Measurements from ENCODE around the gene GLTP.
"Not testable (repeated sequence)": the region's sequence is repeated elsewhere in the genome, so short reads cannot be mapped to it uniquely, and the experiment has no call there.

Gene GLTP

GRCh38 chr12:109892165-109892715 lies 11.9 kb upstream of the GLTP start:
- H3K27ac ChIP-seq (ENCODE audit: low read depth, low read length): no peak overlapping the region
- peaks cover 6 to 12% of the 10 kb centered on the region in 2 donors for H3K4me1 ChIP-seq (ENCODE audit: control insufficient read depth in 1 of 2, insufficient read depth in 2 of 2, low read length in 2 of 2)
- H3K27me3 ChIP-seq (ENCODE audit: control insufficient read depth in 1 of 2, insufficient read depth in 2 of 2, low read length in 2 of 2): no peaks in the 10 kb centered on the region
- no peak overlapping the region for H3K9ac ChIP-seq (ENCODE audit: low read depth in 1 of 2, low read length in 2 of 2)
- no peaks in the 10 kb centered on the region for H3K36me3 ChIP-seq (ENCODE audit: control insufficient read depth in 1 of 2, insufficient read depth in 2 of 2, low read length in 2 of 2)
- no peaks in the 10 kb centered on the region for H3K9me3 ChIP-seq (ENCODE audit: control insufficient read depth in 1 of 2, low read length in 2 of 2)
- no peak overlapping the region for H3K4me3 ChIP-seq (ENCODE audit: low read depth in 1 of 2, low read length in 2 of 2)

- H3K4me1 ChIP-seq (ENCODE audit: control insufficient read depth in 1 of 2, insufficient read depth in 2 of 2, low read length in 2 of 2): peaks cover 6 to 12% of the 10 kb centered on the region in 2 donors
- H3K27ac ChIP-seq (ENCODE audit: low read depth, low read length): not testable (repeated sequence)
Measured at GRCh38 chr12:109891731-109892130, 11.4 kb upstream of the GLTP start.

GRCh38 chr12:109890620-109891170 lies 10.4 kb upstream of the GLTP start:
- no peak overlapping the region for H3K27ac ChIP-seq (ENCODE audit: low read depth, low read length)

More at GRCh38 chr12:109891731-109892130, 11.4 kb upstream of the GLTP start:
- not testable (repeated sequence) for H3K4me3 ChIP-seq (ENCODE audit: low read depth in 1 of 2, low read length in 2 of 2); H3K27me3 ChIP-seq (ENCODE audit: control insufficient read depth in 1 of 2, insufficient read depth in 2 of 2, low read length in 2 of 2); H3K9ac ChIP-seq (ENCODE audit: low read depth in 1 of 2, low read length in 2 of 2); H3K36me3 ChIP-seq (ENCODE audit: control insufficient read depth in 1 of 2, insufficient read depth in 2 of 2, low read length in 2 of 2); H3K9me3 ChIP-seq (ENCODE audit: control insufficient read depth in 1 of 2, low read length in 2 of 2)

GRCh38 chr12:109888179-109889020 lies 8.1 kb upstream of the GLTP start:
- no peak overlapping the region for H3K9ac ChIP-seq (ENCODE audit: low read depth in 1 of 2, low read length in 2 of 2)
- no peaks in the 10 kb centered on the region for H3K36me3 ChIP-seq (ENCODE audit: control insufficient read depth in 1 of 2, insufficient read depth in 2 of 2, low read length in 2 of 2)
- no peaks in the 10 kb centered on the region for H3K27me3 ChIP-seq (ENCODE audit: control insufficient read depth in 1 of 2, insufficient read depth in 2 of 2, low read length in 2 of 2)
- H3K4me1 ChIP-seq (ENCODE audit: control insufficient read depth in 1 of 2, insufficient read depth in 2 of 2, low read length in 2 of 2): peaks cover 6 to 12% of the 10 kb centered on the region in 2 donors
- no peaks in the 10 kb centered on the region for H3K9me3 ChIP-seq (ENCODE audit: control insufficient read depth in 1 of 2, low read length in 2 of 2)
- H3K27ac ChIP-seq (ENCODE audit: low read depth, low read length): peak overlapping the region; percentile 25
- H3K4me3 ChIP-seq (ENCODE audit: low read depth in 1 of 2, low read length in 2 of 2): no peak overlapping the region

More at GRCh38 chr12:109890620-109891170, 10.4 kb upstream of the GLTP start:
- H3K4me3 ChIP-seq (ENCODE audit: low read depth in 1 of 2, low read length in 2 of 2): no peak overlapping the region
- no peaks in the 10 kb centered on the region for H3K9me3 ChIP-seq (ENCODE audit: control insufficient read depth in 1 of 2, low read length in 2 of 2)
- H3K4me1 ChIP-seq (ENCODE audit: control insufficient read depth in 1 of 2, insufficient read depth in 2 of 2, low read length in 2 of 2): peaks cover 6 to 12% of the 10 kb centered on the region in 2 donors
- H3K9ac ChIP-seq (ENCODE audit: low read depth in 1 of 2, low read length in 2 of 2): no peak overlapping the region
- H3K27me3 ChIP-seq (ENCODE audit: control insufficient read depth in 1 of 2, insufficient read depth in 2 of 2, low read length in 2 of 2): no peaks in the 10 kb centered on the region
- H3K36me3 ChIP-seq (ENCODE audit: control insufficient read depth in 1 of 2, insufficient read depth in 2 of 2, low read length in 2 of 2): no peaks in the 10 kb centered on the region

GRCh38 chr12:109885616-109886015 lies 5.3 kb upstream of the GLTP start:
- H3K36me3 ChIP-seq (ENCODE audit: control insufficient read depth in 1 of 2, insufficient read depth in 2 of 2, low read length in 2 of 2): no peaks in the 10 kb centered on the region
- no peaks in the 10 kb centered on the region for H3K27me3 ChIP-seq (ENCODE audit: control insufficient read depth in 1 of 2, insufficient read depth in 2 of 2, low read length in 2 of 2)
- H3K9ac ChIP-seq (ENCODE audit: low read depth in 1 of 2, low read length in 2 of 2): no peak overlapping the region
- no peak overlapping the region for H3K27ac ChIP-seq (ENCODE audit: low read depth, low read length)
- peaks cover 4 to 12% of the 10 kb centered on the region in 2 donors for H3K4me1 ChIP-seq (ENCODE audit: control insufficient read depth in 1 of 2, insufficient read depth in 2 of 2, low read length in 2 of 2)
- no peaks in the 10 kb centered on the region for H3K9me3 ChIP-seq (ENCODE audit: control insufficient read depth in 1 of 2, low read length in 2 of 2)
- H3K4me3 ChIP-seq (ENCODE audit: low read depth in 1 of 2, low read length in 2 of 2): no peak overlapping the region

- Histone ChIP-seq H3K9ac (ENCODE audit: low read depth in 1 of 2, low read length in 2 of 2) (no peak overlapping the region), H3K27ac (ENCODE audit: low read depth, low read length) (no peak overlapping the region), H3K36me3 (ENCODE audit: control insufficient read depth in 1 of 2, insufficient read depth in 2 of 2, low read length in 2 of 2) (no peaks in the 10 kb centered on the region), H3K4me1 (ENCODE audit: control insufficient read depth in 1 of 2, insufficient read depth in 2 of 2, low read length in 2 of 2) (peaks cover 16 to 25% of the 10 kb centered on the region in 2 donors), H3K9me3 (ENCODE audit: control insufficient read depth in 1 of 2, low read length in 2 of 2) (no peaks in the 10 kb centered on the region), H3K27me3 (ENCODE audit: control insufficient read depth in 1 of 2, insufficient read depth in 2 of 2, low read length in 2 of 2) (no peaks in the 10 kb centered on the region), H3K4me3 (ENCODE audit: low read depth in 1 of 2, low read length in 2 of 2) (no peak overlapping the region)
Measured at GRCh38 chr12:109883461-109883860, 3.1 kb upstream of the GLTP start.

GRCh38 chr12:109881752-109882151 lies 1.4 kb upstream of the GLTP start:
- H3K9ac ChIP-seq (ENCODE audit: low read depth in 1 of 2, low read length in 2 of 2): no peak overlapping the region
- no peaks in the 10 kb centered on the region for H3K27me3 ChIP-seq (ENCODE audit: control insufficient read depth in 1 of 2, insufficient read depth in 2 of 2, low read length in 2 of 2)
- H3K4me1 ChIP-seq (ENCODE audit: control insufficient read depth in 1 of 2, insufficient read depth in 2 of 2, low read length in 2 of 2): peaks cover 18 to 24% of the 10 kb centered on the region in 2 donors
- H3K27ac ChIP-seq (ENCODE audit: low read depth, low read length): no peak overlapping the region
- H3K9me3 ChIP-seq (ENCODE audit: control insufficient read depth in 1 of 2, low read length in 2 of 2): no peaks in the 10 kb centered on the region
- no peak overlapping the region for H3K4me3 ChIP-seq (ENCODE audit: low read depth in 1 of 2, low read length in 2 of 2)
- no peaks in the 10 kb centered on the region for H3K36me3 ChIP-seq (ENCODE audit: control insufficient read depth in 1 of 2, insufficient read depth in 2 of 2, low read length in 2 of 2)

- H3K27ac ChIP-seq (ENCODE audit: low read depth, low read length): no peak overlapping the region
Measured at GRCh38 chr12:109880938-109881337, 597 bp upstream of the GLTP start.

GRCh38 chr12:109879351-109880042 lies 844 bp downstream of the GLTP start:
- no peaks in the 10 kb centered on the region for H3K9me3 ChIP-seq (ENCODE audit: control insufficient read depth in 1 of 2, low read length in 2 of 2)
- H3K9ac ChIP-seq (ENCODE audit: low read depth in 1 of 2, low read length in 2 of 2): peak overlapping the region; percentile 73 to 79
- H3K4me1 ChIP-seq (ENCODE audit: control insufficient read depth in 1 of 2, insufficient read depth in 2 of 2, low read length in 2 of 2): peaks cover 26 to 34% of the 10 kb centered on the region in 2 donors
- H3K27ac ChIP-seq (ENCODE audit: low read depth, low read length): no peak overlapping the region
- H3K36me3 ChIP-seq (ENCODE audit: control insufficient read depth in 1 of 2, insufficient read depth in 2 of 2, low read length in 2 of 2): no peaks in the 10 kb centered on the region
- H3K4me3 ChIP-seq (ENCODE audit: low read depth in 1 of 2, low read length in 2 of 2): peak overlapping the region; percentile 91 to 95
- no peaks in the 10 kb centered on the region for H3K27me3 ChIP-seq (ENCODE audit: control insufficient read depth in 1 of 2, insufficient read depth in 2 of 2, low read length in 2 of 2)

More at GRCh38 chr12:109880938-109881337, 597 bp upstream of the GLTP start:
- Histone ChIP-seq H3K9ac (ENCODE audit: low read depth in 1 of 2, low read length in 2 of 2) (peak overlapping the region; percentile 69 to 79), H3K9me3 (ENCODE audit: control insufficient read depth in 1 of 2, low read length in 2 of 2) (no peaks in the 10 kb centered on the region), H3K36me3 (ENCODE audit: control insufficient read depth in 1 of 2, insufficient read depth in 2 of 2, low read length in 2 of 2) (no peaks in the 10 kb centered on the region), H3K4me1 (ENCODE audit: control insufficient read depth in 1 of 2, insufficient read depth in 2 of 2, low read length in 2 of 2) (peaks cover 18 to 25% of the 10 kb centered on the region in 2 donors), H3K27me3 (ENCODE audit: control insufficient read depth in 1 of 2, insufficient read depth in 2 of 2, low read length in 2 of 2) (no peaks in the 10 kb centered on the region), H3K4me3 (ENCODE audit: low read depth in 1 of 2, low read length in 2 of 2) (peak overlapping the region; percentile 69 to 76)

- peak overlapping the region; percentile 91 to 95 for H3K4me3 ChIP-seq (ENCODE audit: low read depth in 1 of 2, low read length in 2 of 2)
- no peaks in the 10 kb centered on the region for H3K36me3 ChIP-seq (ENCODE audit: control insufficient read depth in 1 of 2, insufficient read depth in 2 of 2, low read length in 2 of 2)
- no peaks in the 10 kb centered on the region for H3K9me3 ChIP-seq (ENCODE audit: control insufficient read depth in 1 of 2, low read length in 2 of 2)
- peaks cover 26 to 34% of the 10 kb centered on the region in 2 donors for H3K4me1 ChIP-seq (ENCODE audit: control insufficient read depth in 1 of 2, insufficient read depth in 2 of 2, low read length in 2 of 2)
- H3K27ac ChIP-seq (ENCODE audit: low read depth, low read length): no peak overlapping the region
- no peaks in the 10 kb centered on the region for H3K27me3 ChIP-seq (ENCODE audit: control insufficient read depth in 1 of 2, insufficient read depth in 2 of 2, low read length in 2 of 2)
- H3K9ac ChIP-seq (ENCODE audit: low read depth in 1 of 2, low read length in 2 of 2): peak overlapping the region; percentile 73 to 79
Measured at GRCh38 chr12:109878749-109879148, 1.6 kb downstream of the GLTP start.
